ENCODE data around the gene SLC6A13.

DNA sequence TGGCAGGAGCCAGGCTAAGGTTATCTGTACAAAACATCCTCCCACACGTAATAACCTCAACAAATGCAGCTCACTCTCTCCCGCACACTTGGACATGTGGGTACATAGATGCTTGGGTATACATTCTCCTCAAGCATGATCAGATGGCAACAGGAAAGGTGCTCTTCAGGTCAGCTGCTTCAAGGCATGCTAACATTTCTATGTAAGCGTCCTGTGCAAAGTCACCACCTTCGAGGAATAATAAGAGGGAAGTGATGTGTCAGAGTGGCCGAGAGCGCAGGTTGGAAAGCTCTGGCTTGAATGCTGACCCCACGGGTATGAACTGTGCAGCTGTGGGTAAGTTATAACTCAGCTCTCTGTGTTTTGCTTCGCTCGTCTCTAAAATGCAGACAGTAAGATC, 24.5 kb downstream of the SLC6A13 start:
- TF ChIP-seq, protein P1, sequence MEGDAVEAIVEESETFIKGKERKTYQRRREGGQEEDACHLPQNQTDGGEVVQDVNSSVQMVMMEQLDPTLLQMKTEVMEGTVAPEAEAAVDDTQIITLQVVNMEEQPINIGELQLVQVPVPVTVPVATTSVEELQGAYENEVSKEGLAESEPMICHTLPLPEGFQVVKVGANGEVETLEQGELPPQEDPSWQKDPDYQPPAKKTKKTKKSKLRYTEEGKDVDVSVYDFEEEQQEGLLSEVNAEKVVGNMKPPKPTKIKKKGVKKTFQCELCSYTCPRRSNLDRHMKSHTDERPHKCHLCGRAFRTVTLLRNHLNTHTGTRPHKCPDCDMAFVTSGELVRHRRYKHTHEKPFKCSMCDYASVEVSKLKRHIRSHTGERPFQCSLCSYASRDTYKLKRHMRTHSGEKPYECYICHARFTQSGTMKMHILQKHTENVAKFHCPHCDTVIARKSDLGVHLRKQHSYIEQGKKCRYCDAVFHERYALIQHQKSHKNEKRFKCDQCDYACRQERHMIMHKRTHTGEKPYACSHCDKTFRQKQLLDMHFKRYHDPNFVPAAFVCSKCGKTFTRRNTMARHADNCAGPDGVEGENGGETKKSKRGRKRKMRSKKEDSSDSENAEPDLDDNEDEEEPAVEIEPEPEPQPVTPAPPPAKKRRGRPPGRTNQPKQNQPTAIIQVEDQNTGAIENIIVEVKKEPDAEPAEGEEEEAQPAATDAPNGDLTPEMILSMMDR (conservative IDR thresholded peaks at IDR 0.05; ENCODE audit: low read depth, low read length), result no peak
- no peak for TF ChIP-seq EZH2 (IDR thresholded peaks at IDR 0.05; ENCODE audit: borderline replicate concordance, low read depth, low read length, poor library complexity, severe bottlenecking)
